NB4 (cell line): ENCODE results near the gene LGR4.

Experiments
- POLR2A ChIP-seq: IDR thresholded peaks from 2 replicates; pipeline ENCODE4 v1.6.1; 2011; ENCODE audit warnings: mild to moderate bottlenecking; ENCODE audit not compliant: insufficient read length; ENCODE audit errors: extremely low read depth
- TF ChIP-seq, protein P1 (sequence below): IDR thresholded peaks from one replicate; pipeline ENCODE4 v1.5.1; 2012; ENCODE audit warnings: low read depth, low read length

DNA sequence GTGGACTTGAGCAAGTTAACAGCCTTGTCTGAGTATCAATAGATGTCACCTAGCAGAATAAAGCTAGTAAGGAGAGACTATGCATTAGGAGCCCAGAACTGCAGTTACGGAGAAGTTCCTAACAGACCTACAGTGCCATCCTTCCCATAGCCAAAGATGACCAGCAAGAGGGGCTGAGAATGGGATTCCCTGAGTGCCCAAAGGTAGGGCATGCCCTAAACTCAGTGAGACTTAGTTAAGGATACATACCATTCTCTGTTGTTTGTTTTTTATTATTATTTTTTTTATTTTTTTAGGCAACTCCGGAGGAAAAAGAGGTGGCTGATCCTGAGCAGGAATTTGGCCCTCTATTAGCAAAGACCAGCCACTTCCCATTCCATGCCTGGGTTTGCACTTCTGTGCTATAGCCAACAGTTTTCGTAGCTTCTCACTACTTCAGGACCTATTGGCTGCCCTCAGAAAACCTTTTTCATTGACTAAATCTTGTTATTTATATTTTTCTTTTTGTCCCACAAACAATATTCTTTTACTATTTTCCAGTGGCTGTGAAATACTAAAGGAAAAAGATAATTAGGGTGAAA, 76.2 kb downstream of the LGR4 start:
- TF ChIP-seq, protein P1, sequence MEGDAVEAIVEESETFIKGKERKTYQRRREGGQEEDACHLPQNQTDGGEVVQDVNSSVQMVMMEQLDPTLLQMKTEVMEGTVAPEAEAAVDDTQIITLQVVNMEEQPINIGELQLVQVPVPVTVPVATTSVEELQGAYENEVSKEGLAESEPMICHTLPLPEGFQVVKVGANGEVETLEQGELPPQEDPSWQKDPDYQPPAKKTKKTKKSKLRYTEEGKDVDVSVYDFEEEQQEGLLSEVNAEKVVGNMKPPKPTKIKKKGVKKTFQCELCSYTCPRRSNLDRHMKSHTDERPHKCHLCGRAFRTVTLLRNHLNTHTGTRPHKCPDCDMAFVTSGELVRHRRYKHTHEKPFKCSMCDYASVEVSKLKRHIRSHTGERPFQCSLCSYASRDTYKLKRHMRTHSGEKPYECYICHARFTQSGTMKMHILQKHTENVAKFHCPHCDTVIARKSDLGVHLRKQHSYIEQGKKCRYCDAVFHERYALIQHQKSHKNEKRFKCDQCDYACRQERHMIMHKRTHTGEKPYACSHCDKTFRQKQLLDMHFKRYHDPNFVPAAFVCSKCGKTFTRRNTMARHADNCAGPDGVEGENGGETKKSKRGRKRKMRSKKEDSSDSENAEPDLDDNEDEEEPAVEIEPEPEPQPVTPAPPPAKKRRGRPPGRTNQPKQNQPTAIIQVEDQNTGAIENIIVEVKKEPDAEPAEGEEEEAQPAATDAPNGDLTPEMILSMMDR: no peak
- TF ChIP-seq POLR2A: no peak
